Calu3 (cell line): ENCODE measurements around the gene FAM217B. TPM values are rescaled to one million over a fixed set of nuclear protein-coding genes. Genes with fewer than 3 reads are reported as not detected.
"Not testable (repeated sequence)": the region's sequence is repeated elsewhere in the genome, so short reads cannot be mapped to it uniquely, and the experiment has no call there.

Source experiments
- BruUV-seq: library from RNA; stranded (reverse); fragments of 400-500 nt; replicated peaks from 2 replicates; lab custom pipeline; 2021; lab: Mats Ljungman, UMichigan
- CTCF ChIA-PET: fragments of 300-600 bp; sonication (Branson Sonifier 250); formaldehyde crosslinking; loops from one replicate; lab custom pipeline; 2022; ENCODE audit warnings: antibody characterized with exemption; lab: Charles Lee
- DNase-seq: peaks from one replicate; pipeline ENCODE4 v3.0.0; 2022
- H3K27ac Mint-ChIP-seq: one replicate; pipeline ENCODE4 v1.8.0; 2022; ENCODE audit warnings: mixed read lengths; ENCODE audit not compliant: unreplicated experiment
- H3K27me3 Mint-ChIP-seq: one replicate; pipeline ENCODE4 v1.8.0; 2022; ENCODE audit warnings: mixed read lengths; ENCODE audit not compliant: unreplicated experiment
- H3K36me3 Mint-ChIP-seq: one replicate; pipeline ENCODE4 v1.8.0; 2022; ENCODE audit warnings: mild to moderate bottlenecking, moderate library complexity, mixed read lengths; ENCODE audit not compliant: insufficient read depth, unreplicated experiment
- H3K4me1 Mint-ChIP-seq: one replicate; pipeline ENCODE4 v1.8.0; 2022; ENCODE audit warnings: mild to moderate bottlenecking, low read depth, mixed read lengths; ENCODE audit not compliant: unreplicated experiment
- H3K4me3 Mint-ChIP-seq: one replicate; pipeline ENCODE4 v1.8.0; 2022; ENCODE audit warnings: mild to moderate bottlenecking, low read depth, moderate library complexity, mixed read lengths; ENCODE audit not compliant: unreplicated experiment
- H3K9me3 Mint-ChIP-seq: one replicate; pipeline ENCODE4 v1.8.0; 2022; ENCODE audit warnings: low read depth, mixed read lengths; ENCODE audit not compliant: unreplicated experiment
- intact Hi-C: fragments of 100-400 bp; cut with micrococcal nuclease; formaldehyde crosslinking; loops from one replicate; pipeline ENCODE4 v1.10.0; 2022; ENCODE audit not compliant: unreplicated experiment
- total RNA-seq: library from RNA; stranded (reverse); gene quantifications from 2 replicates; pipeline ENCODE4 v1.2.3, GENCODE V29; 2022
- TF ChIP-seq, protein P1 (sequence below): fragments of 200-600 bp; IDR thresholded peaks from one replicate; pipeline ENCODE4 v1.8.0; 2022; ENCODE audit warnings: antibody characterized with exemption; ENCODE audit not compliant: unreplicated experiment

The FAM217B gene
- total RNA-seq, 1 experiment from 2014 or later = 34.4 TPM

DNA sequence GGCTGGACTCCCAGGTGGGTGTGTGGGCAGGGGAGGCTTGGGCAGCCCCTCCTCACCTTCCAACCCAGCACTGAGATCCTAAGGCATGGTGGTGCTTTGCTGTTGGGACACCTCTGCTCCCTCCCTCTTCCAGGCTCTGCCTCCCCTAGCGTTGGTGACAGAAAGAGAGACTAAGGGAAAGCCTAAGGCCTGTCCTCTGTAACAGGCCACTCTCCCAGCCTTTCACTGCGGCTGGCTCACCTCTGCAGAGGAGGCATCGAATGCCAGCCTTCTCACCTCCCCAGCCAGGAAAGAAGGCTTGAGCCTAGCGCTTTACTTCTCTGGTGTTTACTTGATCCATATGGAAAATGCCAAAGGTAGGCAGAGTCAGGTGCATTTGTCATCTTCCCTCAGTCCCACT lies 14.5 kb downstream of the FAM217B start:
- no peak overlapping the region for H3K27ac Mint-ChIP-seq
- H3K36me3 Mint-ChIP-seq = no peaks in the 10 kb centered on the region
- no peak overlapping the region for H3K4me3 Mint-ChIP-seq
- H3K27me3 Mint-ChIP-seq = no peaks in the 10 kb centered on the region
- DNase-seq = no peak
- TF ChIP-seq, protein P1, sequence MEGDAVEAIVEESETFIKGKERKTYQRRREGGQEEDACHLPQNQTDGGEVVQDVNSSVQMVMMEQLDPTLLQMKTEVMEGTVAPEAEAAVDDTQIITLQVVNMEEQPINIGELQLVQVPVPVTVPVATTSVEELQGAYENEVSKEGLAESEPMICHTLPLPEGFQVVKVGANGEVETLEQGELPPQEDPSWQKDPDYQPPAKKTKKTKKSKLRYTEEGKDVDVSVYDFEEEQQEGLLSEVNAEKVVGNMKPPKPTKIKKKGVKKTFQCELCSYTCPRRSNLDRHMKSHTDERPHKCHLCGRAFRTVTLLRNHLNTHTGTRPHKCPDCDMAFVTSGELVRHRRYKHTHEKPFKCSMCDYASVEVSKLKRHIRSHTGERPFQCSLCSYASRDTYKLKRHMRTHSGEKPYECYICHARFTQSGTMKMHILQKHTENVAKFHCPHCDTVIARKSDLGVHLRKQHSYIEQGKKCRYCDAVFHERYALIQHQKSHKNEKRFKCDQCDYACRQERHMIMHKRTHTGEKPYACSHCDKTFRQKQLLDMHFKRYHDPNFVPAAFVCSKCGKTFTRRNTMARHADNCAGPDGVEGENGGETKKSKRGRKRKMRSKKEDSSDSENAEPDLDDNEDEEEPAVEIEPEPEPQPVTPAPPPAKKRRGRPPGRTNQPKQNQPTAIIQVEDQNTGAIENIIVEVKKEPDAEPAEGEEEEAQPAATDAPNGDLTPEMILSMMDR = no peak
- H3K4me1 Mint-ChIP-seq = no peaks in the 10 kb centered on the region
- no peaks in the 10 kb centered on the region for H3K9me3 Mint-ChIP-seq
- no TSS peak for BruUV-seq
- intact Hi-C loops = no loop called here
- CTCF ChIA-PET = interaction anchor here (0.6 to 1.9 kb wide), 7 partner anchors 11 to 95 kb away, joined by 3 to 15 read pairs (median 4); partner anchors contain the start of genes FAM217B and PPP1R3D

DNA sequence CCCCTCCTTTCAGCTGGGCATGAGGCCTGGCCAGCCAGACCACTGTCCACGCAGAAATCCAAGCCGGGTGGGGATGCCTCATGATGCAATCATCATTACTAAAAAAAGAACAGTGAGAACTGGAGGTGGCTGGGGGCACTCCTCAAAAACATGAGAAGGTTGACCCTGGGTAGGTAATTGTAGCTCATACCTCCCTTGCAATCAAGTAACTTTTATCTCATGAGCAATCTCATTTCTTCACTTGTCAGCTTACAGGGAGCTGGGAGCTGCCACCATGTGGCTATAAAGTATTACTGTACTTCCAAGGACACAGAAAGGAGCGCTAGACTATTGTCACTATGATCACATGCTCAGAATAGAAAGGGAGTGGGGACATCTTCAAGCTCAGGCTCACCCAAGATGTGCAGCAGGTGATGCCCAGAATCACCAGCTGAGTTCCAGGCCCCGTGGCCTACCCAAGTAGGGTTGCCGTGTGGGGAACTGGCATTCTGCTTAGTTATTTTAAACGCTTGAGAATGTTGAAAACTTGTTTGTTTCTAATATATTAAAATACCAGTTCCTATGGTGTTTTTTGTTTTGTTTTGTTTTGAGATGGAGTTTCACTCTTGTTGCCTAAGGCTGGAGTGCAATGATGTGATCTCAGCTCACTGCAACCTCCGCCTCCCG lies 15.1 kb downstream of the FAM217B start:
- CTCF ChIA-PET = interaction anchor here (0.6 to 1.9 kb wide), 9 partner anchors 11 to 172 kb away, joined by 3 to 15 read pairs (median 4); partner anchors contain the start of genes FAM217B and PPP1R3D
- no peak overlapping the region for H3K4me3 Mint-ChIP-seq
- H3K4me1 Mint-ChIP-seq = no peaks in the 10 kb centered on the region
- DNase-seq = peak; percentile 41
- no peaks in the 10 kb centered on the region for H3K9me3 Mint-ChIP-seq
- no peaks in the 10 kb centered on the region for H3K27me3 Mint-ChIP-seq
- no peak overlapping the region for H3K27ac Mint-ChIP-seq
- intact Hi-C loops = no loop called here
- no peaks in the 10 kb centered on the region for H3K36me3 Mint-ChIP-seq
- BruUV-seq = no TSS peak
- TF ChIP-seq, protein P1 = peak; percentile 40

DNA sequence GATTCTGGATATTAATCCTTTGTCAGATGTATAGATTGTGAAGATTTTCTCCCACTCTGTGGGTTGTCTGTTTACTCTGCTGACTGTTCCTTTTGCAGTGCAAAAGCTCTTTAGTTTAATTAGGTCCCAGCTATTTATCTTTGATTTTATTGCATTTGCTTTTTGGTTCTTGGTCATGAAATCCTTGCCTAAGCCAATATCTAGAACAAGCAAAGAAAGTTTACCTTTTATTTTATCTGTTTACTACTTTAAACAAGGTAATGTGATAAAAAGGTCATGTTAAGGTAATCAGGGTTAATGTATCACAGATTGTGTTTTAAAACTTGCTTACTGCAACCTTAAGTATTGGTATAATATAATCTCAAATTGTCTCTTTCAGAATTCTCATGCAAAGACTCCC lies 17.4 kb downstream of the FAM217B start:
- H3K27me3 Mint-ChIP-seq, DNase-seq, H3K4me3 Mint-ChIP-seq, BruUV-seq, H3K9me3 Mint-ChIP-seq, CTCF ChIA-PET, H3K27ac Mint-ChIP-seq, intact Hi-C loops, H3K36me3 Mint-ChIP-seq: not testable (repeated sequence)
- H3K4me1 Mint-ChIP-seq = peaks cover 12% of the 10 kb centered on the region

DNA sequence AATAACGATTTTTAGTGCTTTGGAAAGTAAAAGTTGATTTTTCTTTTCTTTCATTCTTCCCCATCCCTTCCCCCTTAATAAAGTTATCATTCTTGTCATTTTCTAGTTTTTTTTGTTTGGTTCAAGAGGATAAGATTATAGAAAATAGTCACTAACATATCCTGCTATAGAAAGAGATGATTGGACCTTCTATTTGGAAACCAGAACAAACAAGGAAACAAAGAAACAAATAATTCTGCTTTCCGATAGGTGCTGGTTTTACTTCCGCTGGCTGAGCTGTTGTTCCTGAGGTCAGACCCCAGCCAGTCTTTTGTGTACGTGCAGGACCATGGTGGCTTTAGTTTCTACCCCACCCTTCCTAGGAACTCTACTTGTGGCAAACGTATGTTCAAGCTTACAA lies 17.9 kb downstream of the FAM217B start, which contains the start of gene CDH26:
Gene CDH26, plus strand, starts transcription at position 301 of the 400 bp plus-strand sequence. CDS start 304 bp downstream, outside the sequence.
- DNase-seq = no peak
- no peaks in the 10 kb centered on the region for H3K36me3 Mint-ChIP-seq
- H3K27me3 Mint-ChIP-seq = no peaks in the 10 kb centered on the region
- TF ChIP-seq, protein P1 = no peak
- BruUV-seq = no TSS peak
- no peaks in the 10 kb centered on the region for H3K9me3 Mint-ChIP-seq
- peaks cover 12% of the 10 kb centered on the region for H3K4me1 Mint-ChIP-seq
- CTCF ChIA-PET = no interaction called here
- H3K4me3 Mint-ChIP-seq = no peak within 1 kb of the TSS
- intact Hi-C loops = no loop called here
- H3K27ac Mint-ChIP-seq = no peak within 1 kb of the TSS

DNA sequence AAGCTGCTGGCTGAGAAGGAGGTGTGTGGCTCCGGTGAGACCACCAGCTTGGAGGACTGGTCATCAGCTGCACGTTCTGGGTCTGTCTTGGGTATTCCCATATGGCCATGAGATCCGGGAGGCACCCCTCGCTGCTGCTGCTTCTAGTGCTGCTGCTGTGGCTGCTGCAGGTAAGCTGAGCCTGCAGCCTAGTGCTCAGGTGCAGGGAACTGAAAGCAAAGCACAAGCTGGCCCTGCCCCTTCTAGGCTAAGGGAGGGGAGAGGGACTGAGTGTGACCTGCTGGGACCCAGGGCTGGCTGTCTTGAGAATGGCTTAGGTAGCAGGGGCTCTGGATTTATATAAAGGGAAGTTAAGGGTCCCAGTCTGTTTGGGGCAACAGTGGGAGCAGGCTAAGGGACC lies 18.4 kb downstream of the FAM217B start:
- H3K9me3 Mint-ChIP-seq = no peaks in the 10 kb centered on the region

More for the DNA sequence above, 18.4 kb downstream of the FAM217B start:
- no peaks in the 10 kb centered on the region for H3K27me3 Mint-ChIP-seq
- no peaks in the 10 kb centered on the region for H3K36me3 Mint-ChIP-seq
- intact Hi-C loops = no loop called here
- H3K4me3 Mint-ChIP-seq = no peak overlapping the region
- DNase-seq = no peak
- peaks cover 12% of the 10 kb centered on the region for H3K4me1 Mint-ChIP-seq
- BruUV-seq = no TSS peak
- no peak overlapping the region for H3K27ac Mint-ChIP-seq
- TF ChIP-seq, protein P1 = no peak
- CTCF ChIA-PET = no interaction called here
